IPS-15b (cell line): ENCODE data around the gene DUSP28.
"Not testable (repeated sequence)": the region's sequence is repeated elsewhere in the genome, so short reads cannot be mapped to it uniquely, and the experiment has no call there.

ENCODE experiments used
- H3K27me3 ChIP-seq: one replicate; pipeline ENCODE4 v1.6.1; 2013; ENCODE audit warnings: low read length; ENCODE audit not compliant: control insufficient read depth, insufficient read depth
- H3K36me3 ChIP-seq: one replicate; pipeline ENCODE4 v1.6.1; 2013; ENCODE audit warnings: low read length; ENCODE audit not compliant: control insufficient read depth, insufficient read depth
- H3K4me1 ChIP-seq: one replicate; pipeline ENCODE4 v1.6.1; 2013; ENCODE audit warnings: mild to moderate bottlenecking, low read length; ENCODE audit not compliant: control insufficient read depth, insufficient read depth
- H3K4me3 ChIP-seq: one replicate; pipeline ENCODE4 v1.5.1; 2013; ENCODE audit warnings: low read depth, low read length
- H3K9ac ChIP-seq: one replicate; pipeline ENCODE4 v1.6.1; 2013; ENCODE audit warnings: low read depth, mild to moderate bottlenecking, low read length
- H3K9me3 ChIP-seq: one replicate; pipeline ENCODE4 v1.6.1; 2013; ENCODE audit warnings: mild to moderate bottlenecking, low read length; ENCODE audit not compliant: control insufficient read depth, insufficient read depth

DUSP28 gene

DNA sequence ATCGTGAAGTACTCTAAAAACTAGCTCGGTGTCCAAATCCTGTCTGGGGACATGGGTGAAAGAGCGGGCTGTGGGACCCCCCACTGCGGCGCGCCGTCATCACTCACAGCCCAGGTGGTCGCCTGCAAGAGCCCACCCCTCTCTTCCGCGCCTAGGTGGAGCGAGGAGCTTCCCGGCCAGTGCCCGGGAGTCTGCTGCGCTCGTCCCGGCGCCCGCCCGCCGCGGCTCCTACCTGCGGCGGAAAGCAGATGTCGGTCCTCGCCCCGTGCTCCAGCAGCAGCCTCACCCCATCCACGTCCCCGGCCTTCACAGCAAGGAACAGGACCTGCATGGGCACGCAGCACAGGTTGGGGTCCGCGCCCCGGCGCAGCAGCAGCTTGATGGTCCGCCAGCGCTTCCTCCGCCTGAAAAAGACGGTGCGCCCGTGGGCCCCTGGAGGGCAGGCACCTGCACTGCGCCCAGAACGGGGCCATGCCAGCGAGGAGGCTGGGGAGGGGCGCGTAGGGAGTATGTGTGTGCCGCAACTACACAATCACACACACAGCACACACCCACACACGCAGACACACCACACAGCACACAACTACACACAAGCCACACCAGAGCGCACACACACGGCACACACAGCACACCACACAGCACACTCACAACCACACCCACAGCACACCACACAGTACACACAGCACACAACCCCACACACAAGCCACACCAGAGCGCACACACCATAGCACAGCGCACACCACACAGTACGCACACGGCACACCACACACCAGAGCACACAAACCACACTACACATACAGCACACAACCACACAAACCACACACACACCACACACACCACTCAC lies 39.8 kb upstream of the DUSP28 start:
- H3K36me3 ChIP-seq = peaks cover 8% of the 10 kb centered on the region
- peaks cover 30% of the 10 kb centered on the region for H3K27me3 ChIP-seq
- H3K9ac ChIP-seq = peak overlapping the region; percentile 12
- peak overlapping the region; percentile 30 for H3K4me3 ChIP-seq
- peaks cover 5% of the 10 kb centered on the region for H3K9me3 ChIP-seq
- peaks cover 3% of the 10 kb centered on the region for H3K4me1 ChIP-seq

DNA sequence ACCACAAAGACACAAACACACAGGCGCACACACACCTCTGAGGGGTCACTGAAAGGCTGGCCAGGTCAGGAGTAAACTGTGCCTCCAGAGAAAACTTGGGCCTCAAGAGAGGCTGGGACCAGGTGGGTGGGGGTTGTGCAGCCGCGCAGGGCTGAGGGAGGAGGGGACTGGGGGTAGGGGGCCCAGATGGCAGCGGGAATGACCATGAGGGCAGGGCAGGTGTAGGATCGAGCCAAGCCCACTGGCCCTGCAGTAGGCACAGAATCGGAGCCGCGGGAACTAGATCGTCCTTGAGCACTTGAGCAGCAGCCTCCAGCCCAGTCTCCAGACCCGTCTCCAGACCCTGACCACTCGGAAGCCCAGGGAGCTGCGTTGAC lies 39.2 kb upstream of the DUSP28 start:
- H3K9me3 ChIP-seq = peaks cover 7% of the 10 kb centered on the region
- H3K4me1 ChIP-seq = peaks cover 3% of the 10 kb centered on the region
- no peak overlapping the region for H3K9ac ChIP-seq
- H3K27me3 ChIP-seq = peaks cover 30% of the 10 kb centered on the region
- H3K4me3 ChIP-seq = no peak overlapping the region
- H3K36me3 ChIP-seq = peaks cover 8% of the 10 kb centered on the region

DNA sequence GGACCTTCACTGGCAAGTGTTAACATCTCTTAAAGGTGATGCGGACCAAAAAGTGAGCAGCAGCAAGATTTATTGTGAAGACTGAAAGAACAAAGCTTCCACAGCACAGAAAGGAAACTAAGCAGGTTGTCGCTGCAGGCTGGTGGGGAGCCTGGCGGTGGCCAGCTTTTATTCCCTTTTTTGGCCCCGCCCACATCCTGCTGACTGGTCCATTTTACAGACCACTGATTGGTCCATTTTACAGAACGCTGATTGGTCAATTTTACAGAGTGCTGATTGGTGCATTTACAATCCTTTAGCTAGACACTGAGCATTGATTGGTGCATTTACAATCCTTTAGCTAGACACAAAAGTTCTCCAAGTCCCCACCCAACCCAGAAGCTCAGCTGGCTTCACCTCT lies 38.3 kb upstream of the DUSP28 start:
- H3K4me1 ChIP-seq, H3K36me3 ChIP-seq, H3K9ac ChIP-seq, H3K9me3 ChIP-seq, H3K4me3 ChIP-seq: not testable (repeated sequence)
- H3K27me3 ChIP-seq = peaks cover 30% of the 10 kb centered on the region

DNA sequence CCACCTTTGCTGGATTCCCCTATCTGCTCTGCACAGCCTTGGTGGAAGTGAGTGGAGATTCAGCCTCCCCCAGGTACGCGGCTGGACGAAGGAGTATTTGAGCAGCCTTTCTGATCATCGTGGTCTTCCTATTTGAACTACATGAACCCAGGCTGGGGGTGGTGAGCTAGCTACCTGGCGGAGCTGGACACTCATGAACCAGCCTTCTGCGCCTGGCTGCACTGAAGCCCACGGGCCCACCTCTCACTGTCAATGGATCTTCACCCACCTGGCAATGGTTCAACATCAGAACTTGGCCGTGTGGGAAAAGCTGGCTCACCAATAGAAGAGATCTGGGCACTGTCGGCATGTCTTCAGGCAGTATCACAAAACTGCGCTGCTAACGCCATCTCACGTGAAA lies 37.8 kb upstream of the DUSP28 start:
- peaks cover 8% of the 10 kb centered on the region for H3K36me3 ChIP-seq
- peaks cover 7% of the 10 kb centered on the region for H3K9me3 ChIP-seq

DNA sequence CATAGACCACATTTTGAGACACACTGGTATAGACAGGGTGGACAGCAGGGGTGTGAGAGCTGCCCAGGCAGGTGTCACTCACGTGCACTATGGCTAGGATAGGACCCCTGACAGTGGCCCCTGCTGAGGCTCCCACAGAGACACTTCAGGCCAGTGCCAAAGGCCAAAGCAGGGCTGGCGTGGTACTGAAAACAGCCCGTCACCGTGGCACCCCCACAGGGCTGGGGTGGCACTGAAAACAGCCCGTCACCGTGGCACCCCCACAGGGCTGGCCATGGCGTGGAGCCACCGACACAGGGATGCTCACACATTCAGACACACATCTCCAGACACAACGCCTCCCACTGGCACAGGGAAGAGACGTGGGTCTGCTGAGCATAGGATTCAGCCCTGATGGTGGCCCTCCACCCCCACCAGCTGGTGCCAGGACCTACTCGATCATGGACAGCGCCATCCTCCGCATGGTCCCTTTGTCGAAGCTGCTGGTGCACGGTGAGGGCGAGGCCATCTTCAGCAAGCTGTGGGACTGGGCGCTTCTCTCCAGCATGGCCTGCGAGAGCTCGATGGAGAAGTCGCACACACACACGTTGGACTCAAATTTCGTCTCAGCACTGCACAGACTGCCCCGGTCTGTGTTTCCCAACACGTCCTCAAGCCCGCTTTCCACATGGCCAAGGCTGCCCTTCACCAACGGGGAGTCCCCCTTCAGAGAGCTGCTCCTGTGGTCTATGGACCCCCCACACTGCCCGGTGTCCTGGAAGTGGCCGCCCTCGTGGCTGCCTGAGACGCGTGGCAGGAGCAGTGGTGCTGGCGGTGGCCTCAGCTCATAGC lies 36.5 kb upstream of the DUSP28 start:
- H3K9ac ChIP-seq = no peak overlapping the region
- peaks cover 8% of the 10 kb centered on the region for H3K36me3 ChIP-seq
- H3K4me1 ChIP-seq = peaks cover 3% of the 10 kb centered on the region
- peaks cover 7% of the 10 kb centered on the region for H3K9me3 ChIP-seq
- H3K27me3 ChIP-seq = peaks cover 22% of the 10 kb centered on the region
- no peak overlapping the region for H3K4me3 ChIP-seq

More for the DNA sequence above, 37.8 kb upstream of the DUSP28 start:
- H3K27me3 ChIP-seq = peaks cover 30% of the 10 kb centered on the region
- H3K9ac ChIP-seq = no peak overlapping the region
- H3K4me3 ChIP-seq = no peak overlapping the region
- peaks cover 3% of the 10 kb centered on the region for H3K4me1 ChIP-seq

DNA sequence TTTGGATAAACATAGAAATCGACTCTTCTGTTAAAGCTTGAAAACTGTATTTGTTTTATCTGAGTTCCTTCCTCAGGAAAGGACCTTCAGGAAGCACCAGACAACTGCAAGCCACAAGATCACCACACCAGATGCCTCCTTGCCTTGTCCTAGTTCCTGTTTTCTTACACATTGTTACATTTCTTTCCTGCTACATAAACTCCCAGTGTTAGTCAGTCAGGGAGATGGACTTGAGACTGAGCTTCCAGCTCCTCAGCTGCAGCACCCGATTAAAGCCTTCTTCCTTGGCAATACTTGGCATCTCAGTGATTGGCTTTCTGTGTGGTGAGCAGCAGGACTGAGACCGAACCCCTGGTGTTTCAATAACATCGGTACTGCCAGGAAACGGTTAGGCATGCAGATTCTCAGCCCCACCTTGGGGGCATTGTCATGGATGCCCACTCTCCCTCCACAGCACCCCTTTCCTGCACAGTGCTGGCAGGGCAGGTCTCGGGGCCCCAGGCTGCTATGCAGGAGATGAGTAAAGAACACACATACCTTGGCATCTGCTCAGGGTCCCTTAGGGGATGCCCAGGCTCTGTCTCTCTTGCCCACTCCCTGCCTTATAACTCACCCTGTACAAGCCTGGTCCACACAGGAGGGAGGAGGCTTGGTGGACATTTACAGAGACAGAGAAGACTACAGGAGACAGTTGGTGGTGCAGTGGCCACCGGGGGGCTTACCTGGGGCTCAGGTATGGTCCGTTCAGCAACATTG lies 35.0 kb upstream of the DUSP28 start:
- peaks cover 8% of the 10 kb centered on the region for H3K36me3 ChIP-seq
- H3K9me3 ChIP-seq = peaks cover 7% of the 10 kb centered on the region

DNA sequence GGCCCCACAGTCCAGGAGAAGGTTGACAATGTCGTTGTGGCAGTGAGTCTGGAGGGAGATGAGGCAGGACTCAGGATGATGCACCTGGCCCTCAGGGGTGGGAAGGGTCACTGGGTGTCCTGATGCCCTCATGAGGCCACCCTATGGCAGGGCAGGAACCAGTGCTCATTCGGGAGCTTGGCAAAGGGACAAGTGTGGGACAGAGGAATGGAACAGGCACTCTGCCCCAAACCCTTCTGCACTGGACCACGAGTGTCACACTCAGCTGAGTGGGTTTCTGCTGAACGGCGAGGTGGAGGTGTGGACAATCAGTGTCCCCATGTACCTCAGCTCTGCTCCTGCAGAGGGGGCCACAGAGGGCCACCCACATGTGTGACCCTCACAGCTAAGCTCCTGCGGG lies 34.4 kb upstream of the DUSP28 start:
- Histone ChIP-seq H3K4me3 (no peak overlapping the region), H3K27me3 (peaks cover under 1% of the 10 kb centered on the region), H3K4me1 (no peaks in the 10 kb centered on the region), H3K9ac (no peak overlapping the region), H3K9me3 (peaks cover 11% of the 10 kb centered on the region), H3K36me3 (peaks cover 8% of the 10 kb centered on the region)

More for the DNA sequence above, 35.0 kb upstream of the DUSP28 start:
- H3K9ac ChIP-seq = no peak overlapping the region
- H3K4me1 ChIP-seq = peaks cover 3% of the 10 kb centered on the region
- H3K27me3 ChIP-seq = peaks cover 7% of the 10 kb centered on the region
- H3K4me3 ChIP-seq = no peak overlapping the region

DNA sequence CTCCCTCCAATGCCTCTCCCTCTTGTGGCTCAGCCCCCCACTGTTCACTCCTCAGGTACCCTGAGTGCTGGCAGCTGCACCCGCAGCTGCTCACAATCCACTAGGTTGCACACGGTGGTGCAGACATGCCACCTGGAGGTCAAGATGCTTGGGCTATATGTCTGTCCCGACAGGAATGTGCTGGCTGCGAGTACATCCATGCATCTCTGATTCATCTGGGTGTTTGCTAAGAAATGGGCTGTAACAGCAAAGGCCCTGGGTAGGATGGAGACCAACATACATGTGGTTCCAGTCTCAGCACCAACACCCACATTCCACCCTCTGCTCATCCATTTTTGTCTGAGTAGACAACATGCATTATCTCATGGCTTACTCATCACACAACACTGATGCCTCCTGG lies 33.6 kb upstream of the DUSP28 start:
- H3K4me1 ChIP-seq = no peaks in the 10 kb centered on the region
- no peak overlapping the region for H3K9ac ChIP-seq
- peaks cover 11% of the 10 kb centered on the region for H3K9me3 ChIP-seq
- H3K36me3 ChIP-seq = peaks cover 8% of the 10 kb centered on the region
- H3K4me3 ChIP-seq = no peak overlapping the region
- no peaks in the 10 kb centered on the region for H3K27me3 ChIP-seq

DNA sequence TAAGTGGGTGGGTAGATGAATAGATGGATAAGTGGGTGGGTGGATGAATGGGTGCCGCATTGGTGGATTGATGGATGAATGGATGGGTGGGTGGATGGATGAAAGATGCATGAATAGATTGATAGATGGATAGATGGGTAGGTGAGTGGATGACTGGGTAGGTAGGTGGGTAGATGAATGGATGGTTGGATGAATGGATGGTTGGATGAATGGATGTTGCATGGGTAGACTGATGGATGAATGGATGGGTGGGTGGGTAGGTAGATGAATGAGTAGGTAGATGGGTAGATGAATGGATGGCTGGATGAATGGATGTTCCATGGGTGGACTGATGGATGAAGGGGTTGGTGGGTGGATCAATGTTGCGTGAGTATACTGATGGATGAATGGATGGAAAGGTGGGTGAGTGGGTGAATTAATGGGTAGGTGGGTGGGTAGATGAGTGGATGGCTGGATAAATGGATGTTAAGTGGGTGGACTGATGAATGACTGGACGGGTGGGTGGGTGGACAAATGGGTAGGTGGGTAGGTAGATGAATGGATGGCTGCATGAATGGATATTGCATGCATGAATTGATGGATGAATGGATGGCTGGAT lies 32.9 kb upstream of the DUSP28 start:
- H3K9me3 ChIP-seq = peaks cover 11% of the 10 kb centered on the region
- no peak overlapping the region for H3K4me3 ChIP-seq
- no peak overlapping the region for H3K9ac ChIP-seq
- H3K36me3 ChIP-seq = peaks cover 8% of the 10 kb centered on the region
- no peaks in the 10 kb centered on the region for H3K27me3 ChIP-seq
- no peaks in the 10 kb centered on the region for H3K4me1 ChIP-seq

DNA sequence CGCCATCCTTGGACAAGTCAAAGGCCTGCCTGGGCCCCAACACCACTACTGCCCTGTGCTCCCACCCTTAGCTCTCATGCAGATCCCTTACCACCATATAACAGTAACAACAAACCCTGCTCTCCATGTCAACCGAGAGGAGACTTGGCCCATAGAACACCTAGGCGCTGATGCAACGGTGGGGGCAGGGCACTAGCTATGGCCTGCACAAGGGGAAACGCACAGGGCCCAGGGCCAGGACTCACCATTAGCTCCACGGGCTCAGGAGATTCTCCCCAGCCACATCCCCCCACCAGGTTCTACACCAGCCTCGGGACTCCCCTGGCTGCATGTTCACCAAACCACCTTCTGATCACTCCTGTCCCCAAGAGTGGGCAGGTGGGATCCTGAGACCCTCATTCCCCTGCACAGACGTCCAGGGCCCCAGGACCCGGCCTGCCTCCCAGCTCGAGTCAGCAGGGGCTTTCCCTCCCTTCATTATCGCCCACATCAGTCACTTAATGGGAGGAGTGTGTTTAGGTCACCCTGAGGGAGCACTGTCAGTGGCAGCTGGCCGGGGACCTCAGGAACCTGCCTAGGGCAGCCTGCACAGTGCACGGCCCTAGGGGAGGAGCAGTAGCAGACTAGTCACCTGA lies 31.6 kb upstream of the DUSP28 start:
- peaks cover 11% of the 10 kb centered on the region for H3K9me3 ChIP-seq

More for the DNA sequence above, 31.6 kb upstream of the DUSP28 start:
- H3K4me3 ChIP-seq = no peak overlapping the region
- no peak overlapping the region for H3K9ac ChIP-seq
- no peaks in the 10 kb centered on the region for H3K4me1 ChIP-seq
- H3K36me3 ChIP-seq = peaks cover 4% of the 10 kb centered on the region
- no peaks in the 10 kb centered on the region for H3K27me3 ChIP-seq
